Suppressor macrophage treated with lipopolysaccharide for 4 hours (primary cell): ENCODE data around the gene CCR9.
"Not testable (repeated sequence)": the region's sequence is repeated elsewhere in the genome, so short reads cannot be mapped to it uniquely, and the experiment has no call there.

Source experiments
- DNase-seq: peaks from one replicate; pipeline ENCODE4 v3.0.0-alpha.2; 2020

The CCR9 gene

GRCh38 chr3:45885979-45886705, at the start of gene CCR9:
Gene CCR9, plus strand, starts transcription at chr3:45886543. Its CDS starts 8,391 bp downstream, at chr3:45894934.
- no peak for DNase-seq

- no peak for DNase-seq
Measured at GRCh38 chr3:45838466-45838865, 47.9 kb upstream of the CCR9 start.

- peak; percentile 45 for DNase-seq
Measured at GRCh38 chr3:45841420-45841756, 45.0 kb upstream of the CCR9 start.

GRCh38 chr3:45841757-45842491, 44.4 kb upstream of the CCR9 start, which contains the start of gene LZTFL1:
Gene LZTFL1, minus strand, starts transcription at chr3:45842119. Its CDS starts 128 bp downstream, at chr3:45841991.
- DNase-seq, result peak; percentile 98

- DNase-seq, result no peak
Measured at GRCh38 chr3:45842851-45843625, 43.3 kb upstream of the CCR9 start.

- no peak for DNase-seq
Measured at GRCh38 chr3:45844616-45845015, 41.7 kb upstream of the CCR9 start.

GRCh38 chr3:45848392-45848791, 38.0 kb upstream of the CCR9 start:
- no peak for DNase-seq

- DNase-seq, result no peak
Measured at GRCh38 chr3:45852828-45853227, 33.5 kb upstream of the CCR9 start.

- not testable (repeated sequence) for DNase-seq
Measured at GRCh38 chr3:45856323-45856722, 30.0 kb upstream of the CCR9 start.

- not testable (repeated sequence) for DNase-seq
Measured at GRCh38 chr3:45857024-45857423, 29.3 kb upstream of the CCR9 start.

GRCh38 chr3:45858809-45859543, 27.4 kb upstream of the CCR9 start:
- DNase-seq, result peak; percentile 3

GRCh38 chr3:45860481-45860880, 25.9 kb upstream of the CCR9 start:
- DNase-seq, result no peak

GRCh38 chr3:45861043-45861719, 25.2 kb upstream of the CCR9 start:
- DNase-seq, result no peak

- DNase-seq, result no peak
Measured at GRCh38 chr3:45864760-45865519, 21.4 kb upstream of the CCR9 start.

GRCh38 chr3:45865563-45865962, 20.8 kb upstream of the CCR9 start:
- peak; percentile 20 for DNase-seq

- no peak for DNase-seq
Measured at GRCh38 chr3:45868213-45868612, 18.1 kb upstream of the CCR9 start.

GRCh38 chr3:45868650-45869049, 17.7 kb upstream of the CCR9 start:
- DNase-seq, result no peak

GRCh38 chr3:45869638-45870037, 16.7 kb upstream of the CCR9 start:
- DNase-seq, result no peak

- DNase-seq, result no peak
Measured at GRCh38 chr3:45870099-45870498, 16.2 kb upstream of the CCR9 start.

GRCh38 chr3:45871780-45872179, 14.6 kb upstream of the CCR9 start:
- no peak for DNase-seq

- DNase-seq, result no peak
Measured at GRCh38 chr3:45872569-45872968, 13.8 kb upstream of the CCR9 start.

- no peak for DNase-seq
Measured at GRCh38 chr3:45873036-45873435, 13.3 kb upstream of the CCR9 start.
